ENCODE results near the gene NSMCE4A. TPM values are rescaled to one million over a fixed set of nuclear protein-coding genes. Genes with fewer than 3 reads are reported as not detected.

NSMCE4A gene
- total and polyA plus RNA-seq, 2 donors (not counting 1 experiment from before 2014, with no cell fraction given), result 89.7 to 92.4 TPM

GRCh38 chr10:122018951-122019413 is 44.0 kb upstream of the NSMCE4A start:
- Histone ChIP-seq H3K4me1 (ENCODE audit: control insufficient read depth in 2 of 2, insufficient read depth in 2 of 2, low read length in 2 of 2) (no peaks in the 10 kb centered on the region), H3K4me3 (ENCODE audit: control extremely low read depth in 1 of 5, extremely low read depth in 1 of 5, insufficient read depth in 1 of 5, low read depth in 2 of 5, low read length in 4 of 5) (no peak overlapping the region), H3K9ac (ENCODE audit: low read length) (no peak overlapping the region), H3K27ac (ENCODE audit: low read length in 2 of 2) (no peak overlapping the region), H3K79me2 (ENCODE audit: control insufficient read depth, insufficient read depth, low read length) (no peaks in the 10 kb centered on the region), H3K27me3 (replicated peaks in 1 of 4; ENCODE audit: control extremely low read depth in 1 of 4, control insufficient read depth in 3 of 4, insufficient read depth in 4 of 4, low read length in 3 of 4) (peaks cover 0 to 4% (median 0%) of the 10 kb centered on the region in 4 experiments), H3K9me3 (ENCODE audit: control extremely low read depth in 1 of 3, control insufficient read depth in 2 of 3, insufficient read depth in 1 of 3, low read length in 2 of 3) (peaks cover 0 to under 1% (median 0%) of the 10 kb centered on the region in 3 donors), H2AFZ (ENCODE audit: insufficient read depth, low read depth, low read length, poor library complexity, severe bottlenecking) (no peak overlapping the region), H3K4me2 (replicated peaks; ENCODE audit: low read depth, low read length, poor library complexity, severe bottlenecking) (no peak overlapping the region), H4K20me1 (ENCODE audit: control insufficient read depth, insufficient read depth, low read length, poor library complexity, severe bottlenecking) (no peaks in the 10 kb centered on the region), H3K36me3 (replicated peaks in 1 of 2; ENCODE audit: control extremely low read depth in 1 of 2, control insufficient read depth in 1 of 2, extremely low read depth in 1 of 2, insufficient read depth in 2 of 2, low read length in 1 of 2) (no peaks in the 10 kb centered on the region)
- CTCF ChIA-PET, result no interaction called here
- H3K4me3 Mint-ChIP-seq, result no peak overlapping the region
- no peaks in the 10 kb centered on the region for H3K9me3 Mint-ChIP-seq (ENCODE audit: insufficient read depth)
- peaks cover 13% of the 10 kb centered on the region for H3K27me3 Mint-ChIP-seq
- TF ChIP-seq EZH2 (IDR thresholded peaks at IDR 0.05; ENCODE audit: borderline replicate concordance, insufficient read depth, low read depth, low read length, poor library complexity, severe bottlenecking) (no peak), CTCF (IDR thresholded peaks at IDR 0.05) (no peak)
- DNase-seq, result no peak
- no peak overlapping the region for H3K27ac Mint-ChIP-seq
- ATAC-seq (ENCODE audit: low read depth), result no peak
- POLR2A ChIA-PET, result no interaction called here
- WGBS (ENCODE audit: insufficient coverage), result 88% methylated on average over 12 of the region's 16 CpGs
- no peaks in the 10 kb centered on the region for H3K4me1 Mint-ChIP-seq
- intact Hi-C loops (cut with micrococcal nuclease), result no loop called here

- 60% methylated on average over 3 of the region's 7 CpGs for WGBS (ENCODE audit: insufficient coverage)
- ATAC-seq (ENCODE audit: low read depth), result no peak
These were observed 43.5 kb upstream of the NSMCE4A start for GRCh38 chr10:122018491-122018890.

More at GRCh38 chr10:122018491-122018890, 43.5 kb upstream of the NSMCE4A start:
- H3K27ac Mint-ChIP-seq, result no peak overlapping the region
- Histone ChIP-seq H3K4me1 (ENCODE audit: control insufficient read depth in 2 of 2, insufficient read depth in 2 of 2, low read length in 2 of 2) (no peaks in the 10 kb centered on the region), H3K79me2 (ENCODE audit: control insufficient read depth, insufficient read depth, low read length) (no peaks in the 10 kb centered on the region), H2AFZ (ENCODE audit: insufficient read depth, low read depth, low read length, poor library complexity, severe bottlenecking) (no peak overlapping the region), H3K36me3 (replicated peaks in 1 of 2; ENCODE audit: control extremely low read depth in 1 of 2, control insufficient read depth in 1 of 2, extremely low read depth in 1 of 2, insufficient read depth in 2 of 2, low read length in 1 of 2) (no peaks in the 10 kb centered on the region), H4K20me1 (ENCODE audit: control insufficient read depth, insufficient read depth, low read length, poor library complexity, severe bottlenecking) (no peaks in the 10 kb centered on the region), H3K27me3 (replicated peaks in 1 of 4; ENCODE audit: control extremely low read depth in 1 of 4, control insufficient read depth in 3 of 4, insufficient read depth in 4 of 4, low read length in 3 of 4) (peaks cover 0 to 4% (median 0%) of the 10 kb centered on the region in 4 experiments), H3K27ac (ENCODE audit: low read length in 2 of 2) (no peak overlapping the region), H3K4me3 (ENCODE audit: control extremely low read depth in 1 of 5, extremely low read depth in 1 of 5, insufficient read depth in 1 of 5, low read depth in 2 of 5, low read length in 4 of 5) (no peak overlapping the region), H3K4me2 (replicated peaks; ENCODE audit: low read depth, low read length, poor library complexity, severe bottlenecking) (no peak overlapping the region), H3K9ac (ENCODE audit: low read length) (no peak overlapping the region), H3K9me3 (ENCODE audit: control extremely low read depth in 1 of 3, control insufficient read depth in 2 of 3, insufficient read depth in 1 of 3, low read length in 2 of 3) (no peaks in the 10 kb centered on the region)
- H3K27me3 Mint-ChIP-seq, result peaks cover 13% of the 10 kb centered on the region
- ChIA-PET CTCF (no interaction called here), POLR2A (no interaction called here)
- no peaks in the 10 kb centered on the region for H3K4me1 Mint-ChIP-seq
- intact Hi-C loops (cut with micrococcal nuclease), result no loop called here
- no peak overlapping the region for H3K4me3 Mint-ChIP-seq
- no peak for DNase-seq
- no peak for TF ChIP-seq CTCF (IDR thresholded peaks at IDR 0.05)
- no peak for TF ChIP-seq EZH2 (IDR thresholded peaks at IDR 0.05; ENCODE audit: borderline replicate concordance, insufficient read depth, low read depth, low read length, poor library complexity, severe bottlenecking)
- no peaks in the 10 kb centered on the region for H3K9me3 Mint-ChIP-seq (ENCODE audit: insufficient read depth)

All from B cell (primary cell).